ENCODE data around the gene ANKRD17.

DNA sequence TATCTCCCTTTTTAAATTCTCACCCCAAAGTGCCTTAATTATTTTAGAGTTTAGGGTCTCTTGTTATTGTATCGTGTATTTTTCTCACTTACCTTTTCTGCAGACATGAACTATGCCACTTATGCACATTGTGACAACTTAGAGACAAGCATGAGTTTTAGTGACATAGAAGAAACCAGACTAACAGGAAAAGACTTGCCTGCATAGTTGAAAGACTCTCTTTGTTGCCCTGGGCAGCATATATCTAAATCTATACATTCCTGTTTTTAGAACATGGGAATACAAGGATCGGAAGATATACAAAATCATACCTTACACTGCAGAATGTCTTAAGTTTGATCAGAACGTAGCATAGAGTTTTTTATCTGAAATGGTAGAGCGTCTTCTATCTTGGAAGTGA lies 45.1 kb upstream of the ANKRD17 start:
- TF ChIP-seq, protein P1, sequence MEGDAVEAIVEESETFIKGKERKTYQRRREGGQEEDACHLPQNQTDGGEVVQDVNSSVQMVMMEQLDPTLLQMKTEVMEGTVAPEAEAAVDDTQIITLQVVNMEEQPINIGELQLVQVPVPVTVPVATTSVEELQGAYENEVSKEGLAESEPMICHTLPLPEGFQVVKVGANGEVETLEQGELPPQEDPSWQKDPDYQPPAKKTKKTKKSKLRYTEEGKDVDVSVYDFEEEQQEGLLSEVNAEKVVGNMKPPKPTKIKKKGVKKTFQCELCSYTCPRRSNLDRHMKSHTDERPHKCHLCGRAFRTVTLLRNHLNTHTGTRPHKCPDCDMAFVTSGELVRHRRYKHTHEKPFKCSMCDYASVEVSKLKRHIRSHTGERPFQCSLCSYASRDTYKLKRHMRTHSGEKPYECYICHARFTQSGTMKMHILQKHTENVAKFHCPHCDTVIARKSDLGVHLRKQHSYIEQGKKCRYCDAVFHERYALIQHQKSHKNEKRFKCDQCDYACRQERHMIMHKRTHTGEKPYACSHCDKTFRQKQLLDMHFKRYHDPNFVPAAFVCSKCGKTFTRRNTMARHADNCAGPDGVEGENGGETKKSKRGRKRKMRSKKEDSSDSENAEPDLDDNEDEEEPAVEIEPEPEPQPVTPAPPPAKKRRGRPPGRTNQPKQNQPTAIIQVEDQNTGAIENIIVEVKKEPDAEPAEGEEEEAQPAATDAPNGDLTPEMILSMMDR (IDR thresholded peaks at IDR 0.05), result no peak
- no peak for TF ChIP-seq EP300 (IDR thresholded peaks at IDR 0.05)
